K562 (cell line): ENCODE data around the gene GRK4. TPM values are rescaled to one million over a fixed set of nuclear protein-coding genes. Genes with fewer than 3 reads are reported as not detected.
A peak's percentile ranks its signal among the peaks of the same experiment; 100 is the strongest.

Source experiments
- CTCFL ChIP-seq: IDR thresholded peaks from 2 replicates; pipeline ENCODE4 v1.6.1; 2011; ENCODE audit warnings: borderline replicate concordance, low read depth, mild to moderate bottlenecking, moderate library complexity, low read length; ENCODE audit not compliant: insufficient read depth, poor library complexity, severe bottlenecking
- OTX1 ChIP-seq: fragments of 450-650 bp; formaldehyde crosslinking; IDR thresholded peaks from 2 replicates; pipeline ENCODE4 v1.4.0; 2022; ENCODE audit warnings: mild to moderate bottlenecking
- REST ChIP-seq, 2 experiments: fragments of 450-650 bp; formaldehyde crosslinking in 1 of 2; IDR thresholded peaks; 2 replicates each; pipeline versions ENCODE4 v1.4.0 to v1.6.1; 2014 to 2020; ENCODE audit warnings: mild to moderate bottlenecking in 2 of 2, borderline replicate concordance in 1 of 2, low read depth in 1 of 2
- RNF2 ChIP-seq: sonication (generic); IDR thresholded peaks from 2 replicates; pipeline ENCODE4 v1.6.1; 2016
- TGIF2 ChIP-seq: sonication (generic); formaldehyde crosslinking; IDR thresholded peaks from 2 replicates; pipeline ENCODE4 v1.8.1; 2022; ENCODE audit warnings: mild to moderate bottlenecking, missing genetic modification reagents, moderate library complexity
- YY1 ChIP-seq, 3 experiments: IDR thresholded peaks; 2 replicates each; pipeline ENCODE4 v1.6.1; 2011; ENCODE audit warnings: low read length in 2 of 3, mild to moderate bottlenecking in 2 of 3, moderate library complexity in 2 of 3, borderline replicate concordance in 1 of 3, control low read depth in 1 of 3, low read depth in 1 of 3; ENCODE audit not compliant: insufficient read depth in 3 of 3, insufficient replicate concordance in 2 of 3, control insufficient read depth in 1 of 3, insufficient read length in 1 of 3; ENCODE audit errors: extremely low read depth in 1 of 3
- ZKSCAN3 ChIP-seq: fragments of 250-450 bp; sonication (Bioruptor Pico); IDR thresholded peaks from 2 replicates; pipeline ENCODE4 v1.4.0; 2020
- ZNF518B ChIP-seq: fragments of 250-450 bp; sonication (Bioruptor Pico); IDR thresholded peaks from 2 replicates; pipeline ENCODE4 v1.5.0; 2021; ENCODE audit warnings: mild to moderate bottlenecking, moderate library complexity
- polyA plus RNA-seq, 8 experiments: library from polyadenylated mRNA; depleted of rRNA in 4 of 8; stranded (reverse) in 5 of 8; unstranded in 3 of 8; fragments of >200 nt; fragmentation: Nextera tagmentation in 2 of 8; fragmentation: Illumina TruSeq in 1 of 8; extraction: Ambion mirVana in 2 of 8; extraction: Trizol in 1 of 8; gene quantifications; 2 replicates each; pipeline versions ENCODE4 v1.2.1 to v1.2.3, GENCODE V29; 2011 to 2014; ENCODE audit warnings: inconsistent platforms in 1 of 8, missing spikeins in 1 of 8
- total RNA-seq, 7 experiments: library from RNA; depleted of rRNA in 6 of 7; stranded (reverse); fragments of >200 nt in 6 of 7; fragmentation: Illumina TruSeq in 2 of 7; extraction: Trizol in 2 of 7; gene quantifications; 2 replicates each; pipeline versions ENCODE4 v1.2.1 to v1.2.3, GENCODE V29; 2011 to 2021; ENCODE audit warnings: low replicate concordance in 1 of 7
- TF ChIP-seq, protein P1 (sequence below): sonication (generic); formaldehyde crosslinking; IDR thresholded peaks from 2 replicates; pipeline ENCODE4 v1.5.0; 2020; ENCODE audit warnings: missing genetic modification reagents

The GRK4 gene
- total and polyA plus RNA-seq, 9 of the 15 experiments (the other 6 are each of a cell fraction or from before 2014, with no cell fraction given): 1.1 to 4.8 (median 2.6) TPM

DNA sequence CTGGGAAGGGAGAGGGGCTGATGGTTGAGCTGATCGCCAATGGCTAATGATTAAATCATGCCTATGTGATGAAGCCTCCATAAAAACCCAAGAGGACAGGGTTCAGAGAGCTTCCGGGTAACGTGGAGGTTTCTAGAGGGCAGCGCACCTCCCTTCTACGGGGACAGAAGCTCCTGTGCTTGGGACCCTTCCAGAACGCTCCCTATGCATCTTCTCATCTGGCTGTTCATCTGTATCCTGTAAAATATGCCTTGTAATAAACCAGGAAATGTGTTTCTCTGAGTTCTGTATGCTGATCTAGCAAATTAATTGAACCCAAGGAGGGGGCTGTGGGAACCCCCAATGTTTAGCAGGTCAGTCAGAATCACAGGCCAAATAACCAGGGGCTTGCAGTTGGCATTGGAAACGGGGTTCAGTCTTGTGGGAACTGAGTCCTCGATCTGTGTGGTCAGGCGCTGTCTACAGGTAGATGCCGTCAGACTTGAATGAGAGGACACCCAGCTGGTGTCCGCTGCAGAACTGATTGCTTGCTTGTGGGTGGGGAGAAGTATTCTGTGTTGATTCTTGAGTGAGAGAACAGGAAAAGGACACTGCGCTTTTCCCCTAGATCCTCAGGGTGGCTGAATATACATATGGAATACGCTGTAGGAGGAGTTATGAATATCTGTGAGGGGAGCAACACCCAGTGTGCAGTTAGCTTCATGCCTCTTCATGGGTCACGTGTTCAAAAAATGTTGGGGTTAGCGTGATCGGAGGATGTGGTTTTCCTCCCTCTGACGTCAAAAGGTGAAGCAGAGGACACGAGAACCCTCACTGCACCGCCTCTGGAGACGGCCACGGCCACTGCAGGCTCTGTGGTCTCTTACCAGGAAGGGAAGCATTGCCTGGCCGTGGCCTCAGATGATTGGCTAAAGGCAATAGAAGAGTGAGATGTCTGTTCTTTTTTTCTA is 81.8 kb downstream of the GRK4 start (continued):
- TF ChIP-seq, protein P1, sequence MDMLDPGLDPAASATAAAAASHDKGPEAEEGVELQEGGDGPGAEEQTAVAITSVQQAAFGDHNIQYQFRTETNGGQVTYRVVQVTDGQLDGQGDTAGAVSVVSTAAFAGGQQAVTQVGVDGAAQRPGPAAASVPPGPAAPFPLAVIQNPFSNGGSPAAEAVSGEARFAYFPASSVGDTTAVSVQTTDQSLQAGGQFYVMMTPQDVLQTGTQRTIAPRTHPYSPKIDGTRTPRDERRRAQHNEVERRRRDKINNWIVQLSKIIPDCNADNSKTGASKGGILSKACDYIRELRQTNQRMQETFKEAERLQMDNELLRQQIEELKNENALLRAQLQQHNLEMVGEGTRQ: peak; percentile 75
- no peak for TF ChIP-seq OTX1 (CRISPR knock-in tag)
- TF ChIP-seq CTCFL: no peak
- peak; percentile 25; the same call in 1 of the 2 replicates for TF ChIP-seq REST (IDR thresholded peaks at IDR 0.05; ENCODE audit: borderline replicate concordance)
- TF ChIP-seq REST (CRISPR knock-in tag; IDR thresholded peaks at IDR 0.05; ENCODE audit: low read depth): no peak
- peak; percentile 51; the same call in 1 of the 2 replicates for TF ChIP-seq RNF2
- TF ChIP-seq ZNF518B (CRISPR knock-in tag): no peak
- TF ChIP-seq TGIF2: no peak
- TF ChIP-seq YY1 (IDR thresholded peaks at IDR 0.05; ENCODE audit: borderline replicate concordance in 1 of 3, control insufficient read depth in 1 of 3, extremely low read depth in 1 of 3, insufficient read depth in 3 of 3, insufficient read length in 1 of 3, insufficient replicate concordance in 2 of 3, low read depth in 1 of 3, low read length in 2 of 3): no peak
- no peak for TF ChIP-seq ZKSCAN3
